GM12878 (cell line): ENCODE data around the gene NDRG2. TPM values are rescaled to one million over a fixed set of nuclear protein-coding genes. Genes with fewer than 3 reads are reported as not detected.
"Not testable (repeated sequence)": the region's sequence is repeated elsewhere in the genome, so short reads cannot be mapped to it uniquely, and the experiment has no call there.

Experiments
- ATAC-seq: fragments of 200-7000 bp; cut with Tn5 transposase; 3 replicates; pipeline ENCODE4 v1.9.1; 2020; ENCODE audit warnings: mild to moderate bottlenecking, moderate library complexity
- BruUV-seq: library from RNA; stranded (reverse); fragments of 400-500 nt; replicated peaks from 2 replicates; lab custom pipeline; 2021; lab: Mats Ljungman, UMichigan
- CTCF ChIA-PET: fragments of 300-600 bp; sonication (Branson Sonifier 250); formaldehyde crosslinking; extraction: SDS; loops from one replicate; lab custom pipeline; 2021; ENCODE audit warnings: inconsistent platforms; lab: Yijun Ruan, JAX
- POLR2A ChIA-PET: fragments of 350-600 bp; formaldehyde crosslinking; extraction: SDS; loops from one replicate; lab custom pipeline; 2021; ENCODE audit warnings: inconsistent platforms; lab: Charles Lee
- RAD21 ChIA-PET: fragments of 300-600 bp; sonication (Branson Sonifier 250); formaldehyde crosslinking; loops from one replicate; lab custom pipeline; 2023; ENCODE audit warnings: antibody characterized with exemption; ENCODE audit not compliant: unreplicated experiment; lab: Charles Lee
- SMC1A ChIA-PET: fragments of 300-600 bp; sonication (Branson Sonifier 250); formaldehyde crosslinking; loops from one replicate; lab custom pipeline; 2023; ENCODE audit not compliant: unreplicated experiment, uncharacterized antibody; lab: Charles Lee
- DNase-seq: peaks from one replicate; pipeline ENCODE4 v3.0.0-alpha.2; 2011; ENCODE audit warnings: low read depth, low spot score
- FAIRE-seq: peaks from 3 replicates; lab custom pipeline; 2011; peaks lifted over from hg19 to GRCh38; lab: Jason Lieb, UNC
- H2AFZ ChIP-seq: 2 replicates; pipeline ENCODE4 v1.6.0; 2011; ENCODE audit warnings: low read depth, low read length, control low read depth; ENCODE audit not compliant: control insufficient read depth
- H3K27ac ChIP-seq: 2 replicates; pipeline ENCODE4 v1.5.1; 2011; ENCODE audit warnings: control low read depth; ENCODE audit not compliant: control insufficient read depth, insufficient read depth
- H3K27me3 ChIP-seq, 2 experiments: replicated peaks in 1 of 2; 2 replicates each; pipeline versions ENCODE4 v1.6.0 to v1.6.1; 2011; ENCODE audit warnings: low read length in 1 of 2; ENCODE audit not compliant: control insufficient read depth in 2 of 2, insufficient read depth in 2 of 2
- H3K36me3 ChIP-seq, 2 experiments: 2 replicates each; pipeline ENCODE4 v1.5.1; 2011; ENCODE audit warnings: low read length in 1 of 2; ENCODE audit not compliant: control insufficient read depth in 2 of 2, insufficient read depth in 2 of 2
- H3K4me1 ChIP-seq: 2 replicates; pipeline ENCODE4 v1.6.1; 2011; ENCODE audit warnings: mild to moderate bottlenecking, low read length, moderate library complexity, mixed read lengths; ENCODE audit not compliant: control insufficient read depth, insufficient read depth
- H3K4me2 ChIP-seq: 2 replicates; pipeline ENCODE4 v1.6.0; 2011; ENCODE audit warnings: control low read depth; ENCODE audit not compliant: control insufficient read depth, insufficient read depth
- H3K4me3 ChIP-seq: fragments of 200-600 bp; sonication (generic); 2 replicates; pipeline ENCODE4 v1.5.1; 2016
- H3K79me2 ChIP-seq: 2 replicates; pipeline ENCODE4 v1.6.0; 2011; ENCODE audit warnings: low read length; ENCODE audit not compliant: control insufficient read depth, insufficient read depth
- H3K9ac ChIP-seq: 2 replicates; pipeline ENCODE4 v1.8.0; 2011; ENCODE audit warnings: low read length, control low read depth, mixed read lengths; ENCODE audit not compliant: control insufficient read depth, insufficient read depth
- H3K9me3 ChIP-seq: replicated peaks from 3 replicates; pipeline ENCODE4 v1.5.1; 2011; ENCODE audit warnings: mild to moderate bottlenecking, low read length; ENCODE audit not compliant: control insufficient read depth, insufficient read depth
- H4K20me1 ChIP-seq: 2 replicates; pipeline ENCODE4 v1.6.0; 2011; ENCODE audit not compliant: control insufficient read depth, insufficient read depth
- BHLHE40 ChIP-seq, 2 experiments: fragments of 450-650 bp in 1 of 2; IDR thresholded peaks; 2 replicates each; pipeline ENCODE4 v1.6.1; 2011 to 2017; ENCODE audit warnings: low read depth in 2 of 2, borderline replicate concordance in 1 of 2, improper control_type of control experiment in 1 of 2, low read length in 1 of 2, mild to moderate bottlenecking in 1 of 2
- CBFB ChIP-seq: IDR thresholded peaks from 2 replicates; pipeline ENCODE4 v1.6.1; 2016; ENCODE audit warnings: antibody characterized with exemption, low read depth
- CBX3 ChIP-seq: fragments of 200-600 bp; sonication (generic); IDR thresholded peaks from 2 replicates; pipeline ENCODE4 v1.6.1; 2016; ENCODE audit warnings: low read depth, borderline replicate concordance
- JUND ChIP-seq: IDR thresholded peaks from 2 replicates; pipeline ENCODE4 v1.6.1; 2012; ENCODE audit warnings: low read depth, mild to moderate bottlenecking, low read length, improper control_type of control experiment, moderate library complexity
- NKRF ChIP-seq: fragments of 450-650 bp; conservative IDR thresholded peaks from 2 replicates; pipeline ENCODE4 v1.6.1; 2017; ENCODE audit warnings: mild to moderate bottlenecking, moderate library complexity
- TARDBP ChIP-seq: IDR thresholded peaks from 2 replicates; pipeline ENCODE4 v1.6.1; 2016; ENCODE audit warnings: borderline replicate concordance
- TBL1XR1 ChIP-seq: IDR thresholded peaks from 2 replicates; pipeline ENCODE4 v1.6.1; 2012; ENCODE audit warnings: low read depth, low read length, improper control_type of control experiment
- WGBS: methylation state at CpG from one replicate; pipeline ENCODE4 v1.1.6; 2016; ENCODE audit warnings: low lambda C conversion rate; ENCODE audit not compliant: insufficient replicate concordance, insufficient coverage; ENCODE audit errors: missing lambda C conversion rate; 5-methylcytosine and 5-hydroxymethylcytosine counted together
- in situ Hi-C: fragments of 300-500 bp; cut with MboI; formaldehyde crosslinking; loops from 9 replicates; pipeline ENCODE4 v1.14.3; 2018; ENCODE audit warnings: mixed read lengths
- intact Hi-C: fragments of 100-400 bp; cut with micrococcal nuclease; formaldehyde crosslinking; loops from one replicate; pipeline ENCODE4 v1.14.2; 2022; ENCODE audit not compliant: unreplicated experiment
- polyA plus RNA-seq, 11 experiments: library from polyadenylated mRNA; depleted of rRNA in 4 of 11; unstranded in 6 of 11; stranded (reverse) in 5 of 11; fragments of >200 nt; fragmentation: Nextera tagmentation in 4 of 11; fragmentation: Illumina TruSeq in 1 of 11; extraction: Ambion mirVana in 4 of 11; extraction: Trizol in 1 of 11; gene quantifications; 1 replicate in 1 of 11; 2 replicates in 10 of 11; pipeline versions ENCODE4 v1.2.1 to v1.2.3, GENCODE V29; 2011 to 2016; ENCODE audit warnings: inconsistent platforms in 2 of 11, missing spikeins in 2 of 11, low read depth in 1 of 11
- total RNA-seq, 4 experiments: library from RNA; depleted of rRNA in 3 of 4; stranded (reverse); fragments of >200 nt in 3 of 4; fragmentation: Illumina TruSeq in 1 of 4; extraction: Trizol in 1 of 4; gene quantifications; 2 replicates each; pipeline versions ENCODE4 v1.2.1 to v1.2.3, GENCODE V29; 2013 to 2021

Gene NDRG2
- total and polyA plus RNA-seq, 10 of the 15 experiments (the other 5 are each of a cell fraction or from before 2014, with no cell fraction given) = 0.15 to 0.49 TPM; not detected in 8

- no peak for TF ChIP-seq NKRF
- TF ChIP-seq JUND = no peak
Observed at GRCh38 chr14:21042918-21043317, 18.1 kb upstream of the NDRG2 start (continued).

GRCh38 chr14:21041676-21042433 lies 17.0 kb upstream of the NDRG2 start, which contains the start of gene RNASE7:
RNASE7 (plus strand) TSS chr14:21042362; CDS start chr14:21042993, 631 bp downstream.
- no peak for DNase-seq
- BruUV-seq = no TSS peak
- Histone ChIP-seq H3K4me1 (no peaks in the 10 kb centered on the region), H3K4me2 (no peak within 1 kb of the TSS), H3K27ac (no peak within 1 kb of the TSS)
- ChIA-PET CTCF (interaction anchor here (1.0 to 4.3 kb wide), 2 partner anchors 22 to 27 kb away, joined by 3 to 57 read pairs; no protein-coding TSS in a partner anchor), POLR2A (no interaction called here)
- intact Hi-C loops = no loop called here
- WGBS = 31% methylated on average over 11 of the region's 11 CpGs
- TF ChIP-seq CBX3 (no peak), TBL1XR1 (no peak), CBFB (no peak), BHLHE40 (IDR thresholded peaks at IDR 0.05; ENCODE audit: borderline replicate concordance in 1 of 2, low read depth in 2 of 2, low read length in 1 of 2) (no peak), TARDBP (no peak)
- TF ChIP-seq, all 136 proteins: peak for 0
- Histone ChIP-seq H4K20me1 (no peaks in the 10 kb centered on the region), H3K9me3 (no peaks in the 10 kb centered on the region), H3K9ac (no peak within 1 kb of the TSS), H2AFZ (no peak within 1 kb of the TSS), H3K36me3 (no peaks in the 10 kb centered on the region), H3K79me2 (no peaks in the 10 kb centered on the region), H3K27me3 (peaks cover 0 to 11% of the 10 kb centered on the region in 2 experiments; a peak in 2 of 4 replicates), H3K4me3 (no peak within 1 kb of the TSS)
- FAIRE-seq = no peak
- in situ Hi-C loops = no loop called here
- ATAC-seq = no peak
- SMC1A ChIA-PET = interaction anchor here (3.8 kb wide), 1 partner anchor 27 kb away, joined by 36 read pairs; no protein-coding TSS in a partner anchor
- RAD21 ChIA-PET = interaction anchor here (2.1 to 3.5 kb wide), 2 partner anchors 26 to 27 kb away, joined by 5 to 24 read pairs; no protein-coding TSS in a partner anchor

GRCh38 chr14:21040941-21041340 lies 16.1 kb upstream of the NDRG2 start:
- H3K4me1 ChIP-seq, in situ Hi-C loops, H2AFZ ChIP-seq, ATAC-seq, FAIRE-seq, H3K27ac ChIP-seq, BruUV-seq, H3K4me3 ChIP-seq, H3K4me2 ChIP-seq, H3K36me3 ChIP-seq, H4K20me1 ChIP-seq, H3K79me2 ChIP-seq, H3K9me3 ChIP-seq, DNase-seq, H3K9ac ChIP-seq: not testable (repeated sequence)
- CTCF ChIA-PET = interaction anchor here (0.8 to 4.3 kb wide), 10 partner anchors 10 to 70 kb away, joined by 3 to 57 read pairs (median 4); no protein-coding TSS in a partner anchor
- 26% methylated on average over 3 of the region's 3 CpGs for WGBS
- RAD21 ChIA-PET = interaction anchor here (0.6 to 3.5 kb wide), 5 partner anchors 26 to 51 kb away, joined by 3 to 24 read pairs (median 4); no protein-coding TSS in a partner anchor
- POLR2A ChIA-PET = interaction anchor here (0.8 kb wide), 1 partner anchor 27 kb away, joined by 3 read pairs; no protein-coding TSS in a partner anchor
- intact Hi-C loops = loop anchor here (1.0 kb wide), 1 partner anchor 27 kb away; no protein-coding TSS in a partner anchor
- peaks cover 0 to 11% of the 10 kb centered on the region in 2 experiments; a peak in 3 of 4 replicates for H3K27me3 ChIP-seq
- SMC1A ChIA-PET = interaction anchor here (1.8 to 3.8 kb wide), 2 partner anchors 26 to 53 kb away, joined by 4 to 36 read pairs; no protein-coding TSS in a partner anchor
